Measurements from ENCODE around the gene SOHLH1.

DNA sequence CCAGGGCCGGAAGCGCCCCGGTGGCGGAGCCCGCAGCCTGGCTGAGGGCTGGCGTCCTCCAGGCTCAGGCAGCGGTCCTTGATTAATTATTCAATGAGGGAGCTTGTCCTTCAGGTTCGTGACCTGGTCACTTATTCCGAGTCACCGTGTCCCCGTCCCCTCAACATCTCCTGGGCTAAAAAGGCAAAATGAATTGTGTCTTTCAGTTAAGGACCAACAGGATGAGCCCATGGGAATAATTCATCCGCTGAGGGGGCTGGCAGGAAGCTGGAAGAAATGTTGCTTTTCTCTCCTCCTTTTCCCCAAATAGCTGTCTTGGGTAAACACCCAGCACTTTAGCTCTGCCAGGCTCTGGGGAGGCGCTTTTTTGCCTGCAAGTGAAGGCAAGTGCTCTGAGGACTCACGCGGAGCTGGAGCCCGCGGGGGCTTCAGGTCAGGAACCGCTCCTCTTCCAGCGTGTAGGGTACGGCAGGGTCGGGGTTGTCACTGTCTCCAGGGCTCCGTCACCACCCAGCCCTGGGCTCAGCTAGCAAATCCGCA, 15.8 kb upstream of the SOHLH1 start:
- TF ChIP-seq POLR2AphosphoS5 (IDR thresholded peaks at IDR 0.05; ENCODE audit: low read depth, low read length): no peak
- TF ChIP-seq, protein P1, sequence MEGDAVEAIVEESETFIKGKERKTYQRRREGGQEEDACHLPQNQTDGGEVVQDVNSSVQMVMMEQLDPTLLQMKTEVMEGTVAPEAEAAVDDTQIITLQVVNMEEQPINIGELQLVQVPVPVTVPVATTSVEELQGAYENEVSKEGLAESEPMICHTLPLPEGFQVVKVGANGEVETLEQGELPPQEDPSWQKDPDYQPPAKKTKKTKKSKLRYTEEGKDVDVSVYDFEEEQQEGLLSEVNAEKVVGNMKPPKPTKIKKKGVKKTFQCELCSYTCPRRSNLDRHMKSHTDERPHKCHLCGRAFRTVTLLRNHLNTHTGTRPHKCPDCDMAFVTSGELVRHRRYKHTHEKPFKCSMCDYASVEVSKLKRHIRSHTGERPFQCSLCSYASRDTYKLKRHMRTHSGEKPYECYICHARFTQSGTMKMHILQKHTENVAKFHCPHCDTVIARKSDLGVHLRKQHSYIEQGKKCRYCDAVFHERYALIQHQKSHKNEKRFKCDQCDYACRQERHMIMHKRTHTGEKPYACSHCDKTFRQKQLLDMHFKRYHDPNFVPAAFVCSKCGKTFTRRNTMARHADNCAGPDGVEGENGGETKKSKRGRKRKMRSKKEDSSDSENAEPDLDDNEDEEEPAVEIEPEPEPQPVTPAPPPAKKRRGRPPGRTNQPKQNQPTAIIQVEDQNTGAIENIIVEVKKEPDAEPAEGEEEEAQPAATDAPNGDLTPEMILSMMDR (IDR thresholded peaks at IDR 0.05): no peak
- no peak for TF ChIP-seq GABPA (IDR thresholded peaks at IDR 0.05; ENCODE audit: low read depth)
- no peak for TF ChIP-seq RCOR1 (IDR thresholded peaks at IDR 0.05; ENCODE audit: low read length)
- no peak for TF ChIP-seq MXI1 (IDR thresholded peaks at IDR 0.05; ENCODE audit: low read depth, low read length)
- TF ChIP-seq, protein P2, sequence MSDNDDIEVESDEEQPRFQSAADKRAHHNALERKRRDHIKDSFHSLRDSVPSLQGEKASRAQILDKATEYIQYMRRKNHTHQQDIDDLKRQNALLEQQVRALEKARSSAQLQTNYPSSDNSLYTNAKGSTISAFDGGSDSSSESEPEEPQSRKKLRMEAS (IDR thresholded peaks at IDR 0.05; ENCODE audit: low read depth): no peak
- TF ChIP-seq SIN3A (IDR thresholded peaks at IDR 0.05; ENCODE audit: borderline replicate concordance, low read depth, low read length): no peak
- no peak for TF ChIP-seq SMC3 (IDR thresholded peaks at IDR 0.05; ENCODE audit: low read depth, low read length)

All from SK-N-SH (cell line).